Measurements from ENCODE around the gene MED14. TPM values are rescaled to one million over a fixed set of nuclear protein-coding genes. Genes with fewer than 3 reads are reported as not detected.

The MED14 gene
- total and polyA plus RNA-seq, 2 donors (not counting 1 experiment from before 2014, with no cell fraction given) = 26.4 to 63.5 TPM

DNA sequence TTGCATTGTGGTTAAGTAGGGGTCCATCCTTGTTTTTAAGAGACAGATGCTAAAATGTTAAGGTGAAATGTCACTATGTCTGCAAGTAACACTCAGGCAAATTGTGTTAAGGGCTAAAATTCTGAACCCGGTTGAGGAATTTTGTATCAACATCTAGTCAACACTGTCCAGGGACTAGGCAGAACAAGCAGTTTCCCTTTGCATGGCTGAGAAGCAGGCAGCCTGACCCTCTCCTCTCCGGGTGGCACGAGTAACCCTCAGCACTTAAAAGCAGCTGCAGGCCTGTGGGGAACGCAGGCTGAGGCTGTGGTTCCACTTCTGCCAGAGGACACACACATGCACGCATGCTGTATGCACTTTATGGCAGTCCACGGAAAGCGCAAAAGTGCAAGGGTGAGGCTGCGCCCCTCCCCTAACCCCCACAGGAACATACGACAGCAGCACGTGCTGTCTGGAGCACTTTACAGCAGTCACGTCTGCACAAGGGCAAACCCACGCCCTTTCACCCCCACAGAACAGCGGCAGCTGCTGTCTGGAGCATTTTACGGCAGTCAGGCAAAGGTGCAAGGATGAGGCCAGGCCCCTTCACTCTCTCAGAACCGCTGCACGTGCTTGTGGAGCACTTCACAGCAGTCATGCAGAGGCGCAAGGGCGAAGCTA, 112.7 kb downstream of the MED14 start:
- 95% methylated on average over 11 of the region's 18 CpGs for WGBS (ENCODE audit: insufficient coverage)
- intact Hi-C loops (cut with micrococcal nuclease) = no loop called here
- no peak overlapping the region for H3K4me3 ChIP-seq (ENCODE audit: control extremely low read depth in 1 of 5, extremely low read depth in 1 of 5, insufficient read depth in 1 of 5, low read depth in 2 of 5, low read length in 4 of 5)
- ATAC-seq (ENCODE audit: low read depth) (no peak), DNase-seq (no peak)
- no peaks in the 10 kb centered on the region for H3K4me1 ChIP-seq (ENCODE audit: control insufficient read depth in 2 of 2, insufficient read depth in 2 of 2, low read length in 2 of 2)
- Mint-ChIP-seq H3K4me3 (no peak overlapping the region), H3K27ac (no peak overlapping the region), H3K4me1 (no peaks in the 10 kb centered on the region), H3K9me3 (ENCODE audit: insufficient read depth) (no peaks in the 10 kb centered on the region), H3K27me3 (no peaks in the 10 kb centered on the region)
- TF ChIP-seq, protein P1, sequence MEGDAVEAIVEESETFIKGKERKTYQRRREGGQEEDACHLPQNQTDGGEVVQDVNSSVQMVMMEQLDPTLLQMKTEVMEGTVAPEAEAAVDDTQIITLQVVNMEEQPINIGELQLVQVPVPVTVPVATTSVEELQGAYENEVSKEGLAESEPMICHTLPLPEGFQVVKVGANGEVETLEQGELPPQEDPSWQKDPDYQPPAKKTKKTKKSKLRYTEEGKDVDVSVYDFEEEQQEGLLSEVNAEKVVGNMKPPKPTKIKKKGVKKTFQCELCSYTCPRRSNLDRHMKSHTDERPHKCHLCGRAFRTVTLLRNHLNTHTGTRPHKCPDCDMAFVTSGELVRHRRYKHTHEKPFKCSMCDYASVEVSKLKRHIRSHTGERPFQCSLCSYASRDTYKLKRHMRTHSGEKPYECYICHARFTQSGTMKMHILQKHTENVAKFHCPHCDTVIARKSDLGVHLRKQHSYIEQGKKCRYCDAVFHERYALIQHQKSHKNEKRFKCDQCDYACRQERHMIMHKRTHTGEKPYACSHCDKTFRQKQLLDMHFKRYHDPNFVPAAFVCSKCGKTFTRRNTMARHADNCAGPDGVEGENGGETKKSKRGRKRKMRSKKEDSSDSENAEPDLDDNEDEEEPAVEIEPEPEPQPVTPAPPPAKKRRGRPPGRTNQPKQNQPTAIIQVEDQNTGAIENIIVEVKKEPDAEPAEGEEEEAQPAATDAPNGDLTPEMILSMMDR (IDR thresholded peaks at IDR 0.05) = no peak
- no peak for TF ChIP-seq EZH2 (IDR thresholded peaks at IDR 0.05; ENCODE audit: borderline replicate concordance, insufficient read depth, low read depth, low read length, poor library complexity, severe bottlenecking)
- POLR2A ChIA-PET = no interaction called here
- H2AFZ ChIP-seq (ENCODE audit: insufficient read depth, low read depth, low read length, poor library complexity, severe bottlenecking) = no peak overlapping the region
- no peaks in the 10 kb centered on the region for H4K20me1 ChIP-seq (ENCODE audit: control insufficient read depth, insufficient read depth, low read length, poor library complexity, severe bottlenecking)
- H3K79me2 ChIP-seq (ENCODE audit: control insufficient read depth, insufficient read depth, low read length) = no peaks in the 10 kb centered on the region
- peaks cover 0 to 4% of the 10 kb centered on the region in 2 experiments for H3K36me3 ChIP-seq (replicated peaks in 1 of 2; ENCODE audit: control extremely low read depth in 1 of 2, control insufficient read depth in 1 of 2, extremely low read depth in 1 of 2, insufficient read depth in 2 of 2, low read length in 1 of 2)
- H3K27me3 ChIP-seq (replicated peaks in 1 of 4; ENCODE audit: control extremely low read depth in 1 of 4, control insufficient read depth in 3 of 4, insufficient read depth in 4 of 4, low read length in 3 of 4) = no peaks in the 10 kb centered on the region
- no peak overlapping the region for H3K27ac ChIP-seq (ENCODE audit: low read length in 2 of 2)
- H3K4me2 ChIP-seq (replicated peaks; ENCODE audit: low read depth, low read length, poor library complexity, severe bottlenecking) = no peak overlapping the region
- CTCF ChIA-PET = interaction anchor here (0.8 kb wide), 1 partner anchor 558 kb away, joined by 3 read pairs; no protein-coding TSS in a partner anchor
- H3K9me3 ChIP-seq (ENCODE audit: control extremely low read depth in 1 of 3, control insufficient read depth in 2 of 3, insufficient read depth in 1 of 3, low read length in 2 of 3) = peaks cover 0 to 8% (median 0%) of the 10 kb centered on the region in 3 donors
- no peak overlapping the region for H3K9ac ChIP-seq (ENCODE audit: low read length)

DNA sequence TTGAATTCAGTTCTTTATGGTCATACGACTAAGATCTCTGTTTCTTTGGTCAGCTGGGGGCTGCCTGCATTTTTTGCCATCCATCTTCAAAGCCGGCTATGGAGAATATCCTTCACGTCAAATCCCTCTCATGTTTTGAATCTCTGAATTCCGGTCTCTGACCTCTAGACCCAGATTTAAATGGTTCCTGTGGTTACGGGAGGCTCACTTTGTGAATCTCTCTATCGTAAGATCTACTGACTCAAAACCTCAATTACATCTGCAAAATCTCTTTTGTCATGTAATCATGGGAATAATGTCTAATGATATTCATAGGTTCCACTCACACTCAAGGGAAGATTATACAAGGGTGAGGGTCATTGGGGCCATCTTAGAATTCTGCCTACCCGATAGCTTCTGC, 117.8 kb downstream of the MED14 start:
- Histone ChIP-seq H3K36me3 (replicated peaks in 1 of 2; ENCODE audit: control extremely low read depth in 1 of 2, control insufficient read depth in 1 of 2, extremely low read depth in 1 of 2, insufficient read depth in 2 of 2, low read length in 1 of 2) (no peaks in the 10 kb centered on the region), H2AFZ (ENCODE audit: insufficient read depth, low read depth, low read length, poor library complexity, severe bottlenecking) (no peak overlapping the region), H3K4me2 (replicated peaks; ENCODE audit: low read depth, low read length, poor library complexity, severe bottlenecking) (no peak overlapping the region), H3K27ac (ENCODE audit: low read length in 2 of 2) (no peak overlapping the region), H3K9me3 (ENCODE audit: control extremely low read depth in 1 of 3, control insufficient read depth in 2 of 3, insufficient read depth in 1 of 3, low read length in 2 of 3) (no peaks in the 10 kb centered on the region), H3K27me3 (replicated peaks in 1 of 4; ENCODE audit: control extremely low read depth in 1 of 4, control insufficient read depth in 3 of 4, insufficient read depth in 4 of 4, low read length in 3 of 4) (no peaks in the 10 kb centered on the region), H4K20me1 (ENCODE audit: control insufficient read depth, insufficient read depth, low read length, poor library complexity, severe bottlenecking) (no peaks in the 10 kb centered on the region), H3K4me3 (ENCODE audit: control extremely low read depth in 1 of 5, extremely low read depth in 1 of 5, insufficient read depth in 1 of 5, low read depth in 2 of 5, low read length in 4 of 5) (no peak overlapping the region), H3K4me1 (ENCODE audit: control insufficient read depth in 2 of 2, insufficient read depth in 2 of 2, low read length in 2 of 2) (no peaks in the 10 kb centered on the region), H3K9ac (ENCODE audit: low read length) (no peak overlapping the region), H3K79me2 (ENCODE audit: control insufficient read depth, insufficient read depth, low read length) (no peaks in the 10 kb centered on the region)
- TF ChIP-seq, protein P1 (IDR thresholded peaks at IDR 0.05) = no peak
- no peak for TF ChIP-seq EZH2 (IDR thresholded peaks at IDR 0.05; ENCODE audit: borderline replicate concordance, insufficient read depth, low read depth, low read length, poor library complexity, severe bottlenecking)
- ChIA-PET POLR2A (no interaction called here), CTCF (no interaction called here)
- Mint-ChIP-seq H3K4me3 (no peak overlapping the region), H3K27ac (no peak overlapping the region), H3K9me3 (ENCODE audit: insufficient read depth) (no peaks in the 10 kb centered on the region), H3K4me1 (no peaks in the 10 kb centered on the region), H3K27me3 (no peaks in the 10 kb centered on the region)
- WGBS (ENCODE audit: insufficient coverage) = 100% methylated on average over 3 of the region's 7 CpGs
- ATAC-seq (ENCODE audit: low read depth) (no peak), DNase-seq (no peak)
- intact Hi-C loops (cut with micrococcal nuclease) = no loop called here

Measured in B cell (primary cell).